RWPE1 (cell line): ENCODE results near the gene HIPK3.
"Not testable (repeated sequence)": the region's sequence is repeated elsewhere in the genome, so short reads cannot be mapped to it uniquely, and the experiment has no call there.

Experiments used
- CTCF ChIA-PET: fragments of 350-600 bp; sonication (Branson Sonifier 250); formaldehyde crosslinking; extraction: SDS; loops from one replicate; lab custom pipeline; 2021; lab: Yijun Ruan, JAX
- POLR2A ChIA-PET: fragments of 400-600 bp; formaldehyde crosslinking; extraction: SDS; loops from one replicate; lab custom pipeline; 2020; ENCODE audit warnings: antibody characterized with exemption; ENCODE audit not compliant: low non-redundant PET; lab: Yijun Ruan, JAX
- DNase-seq: peaks from one replicate; pipeline ENCODE4 v3.0.0; 2012; ENCODE audit warnings: low spot score
- H3K27ac ChIP-seq: fragments of 450-650 bp; 2 replicates; pipeline ENCODE4 v1.5.1; 2017
- TF ChIP-seq, protein P1 (sequence below): fragments of 450-650 bp; conservative IDR thresholded peaks from 2 replicates; pipeline ENCODE4 v1.5.1; 2017; ENCODE audit warnings: low read depth, mild to moderate bottlenecking

The HIPK3 gene

DNA sequence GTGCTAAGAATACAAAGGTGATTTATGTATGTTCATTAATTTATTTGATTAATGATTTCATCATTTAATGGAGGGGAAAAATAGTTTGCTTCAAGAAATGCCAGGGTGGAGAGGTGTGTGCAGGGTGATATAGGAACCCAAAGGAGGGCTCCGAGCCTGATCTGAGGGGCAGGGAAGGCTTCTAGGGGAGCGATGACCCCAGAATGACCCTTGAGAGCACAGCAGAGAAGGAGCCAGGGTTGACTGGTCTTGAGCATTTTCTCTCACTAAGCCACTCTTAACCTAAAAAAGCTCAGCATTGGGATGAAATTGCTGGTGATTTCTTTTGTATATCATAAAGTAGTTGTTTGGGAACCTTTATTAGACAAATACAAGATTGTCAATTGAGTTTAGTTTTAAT is 35.1 kb downstream of the HIPK3 start:
- ChIA-PET POLR2A (no interaction called here), CTCF (no interaction called here)
- TF ChIP-seq, protein P1, sequence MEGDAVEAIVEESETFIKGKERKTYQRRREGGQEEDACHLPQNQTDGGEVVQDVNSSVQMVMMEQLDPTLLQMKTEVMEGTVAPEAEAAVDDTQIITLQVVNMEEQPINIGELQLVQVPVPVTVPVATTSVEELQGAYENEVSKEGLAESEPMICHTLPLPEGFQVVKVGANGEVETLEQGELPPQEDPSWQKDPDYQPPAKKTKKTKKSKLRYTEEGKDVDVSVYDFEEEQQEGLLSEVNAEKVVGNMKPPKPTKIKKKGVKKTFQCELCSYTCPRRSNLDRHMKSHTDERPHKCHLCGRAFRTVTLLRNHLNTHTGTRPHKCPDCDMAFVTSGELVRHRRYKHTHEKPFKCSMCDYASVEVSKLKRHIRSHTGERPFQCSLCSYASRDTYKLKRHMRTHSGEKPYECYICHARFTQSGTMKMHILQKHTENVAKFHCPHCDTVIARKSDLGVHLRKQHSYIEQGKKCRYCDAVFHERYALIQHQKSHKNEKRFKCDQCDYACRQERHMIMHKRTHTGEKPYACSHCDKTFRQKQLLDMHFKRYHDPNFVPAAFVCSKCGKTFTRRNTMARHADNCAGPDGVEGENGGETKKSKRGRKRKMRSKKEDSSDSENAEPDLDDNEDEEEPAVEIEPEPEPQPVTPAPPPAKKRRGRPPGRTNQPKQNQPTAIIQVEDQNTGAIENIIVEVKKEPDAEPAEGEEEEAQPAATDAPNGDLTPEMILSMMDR, result no peak
- H3K27ac ChIP-seq, result no peak overlapping the region
- DNase-seq, result no peak

DNA sequence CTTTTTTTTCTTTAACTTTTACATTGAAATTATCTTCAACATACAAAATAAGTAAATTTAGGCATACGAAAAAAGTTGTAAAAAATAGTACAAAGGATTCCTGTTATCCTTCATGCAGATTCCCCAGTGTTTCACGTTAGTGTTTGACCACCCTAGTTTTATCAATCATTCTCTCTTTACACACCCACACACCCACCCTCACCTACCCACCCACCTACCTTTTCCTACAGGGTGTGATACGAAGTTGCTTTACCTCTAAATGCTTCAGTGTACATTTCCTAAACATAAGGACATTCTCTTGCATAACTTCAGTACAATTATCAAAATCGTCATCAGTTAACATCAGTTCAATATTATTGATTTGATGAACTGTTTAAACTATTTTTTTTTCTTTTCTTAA is 37.0 kb downstream of the HIPK3 start:
- no peak for DNase-seq
- POLR2A ChIA-PET, result no interaction called here
- TF ChIP-seq, protein P1, result no peak
- CTCF ChIA-PET, result interaction anchor here (0.7 kb wide), 1 partner anchor 10 kb away, joined by 3 read pairs; no protein-coding TSS in a partner anchor
- H3K27ac ChIP-seq, result no peak overlapping the region

DNA sequence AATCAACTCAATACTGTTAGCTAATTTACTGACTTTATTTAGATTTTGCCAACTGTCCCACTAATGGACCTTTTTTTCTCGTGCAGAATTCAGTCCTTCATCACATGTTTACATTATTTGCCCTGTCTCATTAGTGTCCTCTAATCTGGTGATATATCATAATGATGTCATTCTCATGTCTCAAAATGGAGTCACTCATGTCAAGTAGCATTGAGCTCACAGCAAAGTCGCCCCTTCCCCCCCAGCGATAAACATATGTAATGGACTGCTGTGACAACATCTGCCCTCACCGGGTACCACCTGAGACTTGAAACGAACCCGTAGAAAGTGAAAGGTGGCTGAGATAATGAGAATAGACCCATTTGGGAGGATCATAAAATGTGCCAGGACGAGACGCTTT is 37.6 kb downstream of the HIPK3 start:
- TF ChIP-seq, protein P1, result no peak
- POLR2A ChIA-PET, result no interaction called here
- no peak for DNase-seq
- no peak overlapping the region for H3K27ac ChIP-seq
- CTCF ChIA-PET, result interaction anchor here (0.6 to 0.7 kb wide), 2 partner anchors 11 to 66 kb away, joined by 3 to 6 read pairs; no protein-coding TSS in a partner anchor

DNA sequence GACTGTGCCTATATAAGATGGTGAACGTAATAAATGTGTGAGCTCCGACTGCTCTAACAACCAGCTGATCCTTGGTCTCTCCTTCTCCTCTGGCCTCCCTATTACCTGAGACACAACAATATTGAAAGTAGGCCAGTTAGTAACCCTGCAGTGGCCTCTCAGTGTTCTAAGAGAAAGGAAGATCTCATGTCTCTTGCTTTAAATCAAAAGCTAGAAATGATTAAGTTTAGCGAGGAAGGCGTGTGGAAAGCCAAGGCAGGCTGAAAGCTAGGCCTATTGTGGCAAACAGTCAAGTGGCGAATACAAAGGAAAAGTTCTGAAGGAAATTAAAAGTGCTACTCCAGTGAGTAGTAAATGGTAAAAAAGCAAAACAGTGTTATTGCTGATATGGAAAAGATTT is 39.5 kb downstream of the HIPK3 start:
- TF ChIP-seq, protein P1, result no peak
- DNase-seq, result no peak
- CTCF ChIA-PET, result interaction anchor here (0.7 kb wide), 1 partner anchor 40 kb away, joined by 7 read pairs; the partner anchor contains the start of gene HIPK3
- POLR2A ChIA-PET, result no interaction called here
- H3K27ac ChIP-seq, result no peak overlapping the region

DNA sequence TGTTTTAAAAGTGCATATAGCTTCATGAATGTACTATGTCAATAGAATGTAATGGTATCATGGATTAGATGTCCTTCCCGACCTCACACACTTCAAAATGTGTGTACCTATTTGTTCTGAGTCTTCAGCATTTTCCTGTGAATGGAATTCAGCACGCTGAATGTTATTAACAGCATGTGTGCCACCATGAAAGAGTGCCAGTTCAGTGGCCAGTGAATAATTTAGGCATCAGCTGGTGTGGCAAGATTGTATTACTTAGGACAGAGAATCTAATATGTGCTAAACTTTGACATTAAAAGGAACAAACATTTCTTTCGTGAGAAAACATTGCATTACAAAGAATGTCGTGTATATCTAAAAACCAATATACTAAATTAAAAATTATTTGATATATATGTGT is 46.4 kb downstream of the HIPK3 start:
- ChIA-PET POLR2A (no interaction called here), CTCF (no interaction called here)
- TF ChIP-seq, protein P1, result no peak
- no peak for DNase-seq
- no peak overlapping the region for H3K27ac ChIP-seq

DNA sequence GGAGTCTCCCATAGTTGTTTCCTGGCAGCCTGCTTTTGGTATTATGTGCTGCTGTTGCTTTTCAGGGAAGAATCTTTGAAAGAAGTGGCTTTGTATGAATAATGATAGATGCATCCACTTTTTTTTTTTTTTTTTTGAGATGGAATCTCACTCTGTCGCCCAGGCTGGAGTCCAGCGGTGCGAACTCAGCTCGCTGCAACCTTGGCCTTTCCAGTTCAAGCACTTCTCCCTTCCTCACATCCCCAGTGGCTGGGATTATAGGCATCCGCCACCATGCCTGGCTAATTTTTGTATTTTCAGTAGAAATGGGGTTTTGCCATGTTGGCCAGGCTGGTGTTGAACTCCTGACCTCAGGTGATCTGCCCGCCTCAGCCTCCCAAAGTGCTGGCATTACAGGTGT is 49.6 kb downstream of the HIPK3 start:
- CTCF ChIA-PET, H3K27ac ChIP-seq, POLR2A ChIA-PET, DNase-seq: not testable (repeated sequence)

DNA sequence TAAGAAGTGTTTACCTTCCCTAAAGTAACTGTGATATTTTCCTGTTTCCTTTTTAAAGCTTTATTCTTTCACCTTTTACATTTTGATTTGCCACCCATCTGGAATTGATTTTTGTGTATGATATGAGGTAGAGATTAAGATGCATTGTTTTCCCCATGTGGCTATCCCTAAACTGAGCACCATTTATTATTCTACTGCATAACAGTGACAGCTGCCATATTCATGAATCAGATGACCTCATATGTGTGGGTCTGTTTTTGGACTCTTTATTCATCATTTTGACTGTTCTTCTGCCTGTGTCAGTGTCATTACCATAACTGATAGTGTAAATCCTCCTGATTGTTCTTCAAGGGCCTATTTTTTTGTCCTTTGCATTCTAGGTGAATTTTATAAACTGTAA is 50.8 kb downstream of the HIPK3 start:
- no peak for DNase-seq
- CTCF ChIA-PET, result no interaction called here
- TF ChIP-seq, protein P1, result no peak
- no peak overlapping the region for H3K27ac ChIP-seq
- POLR2A ChIA-PET, result no interaction called here
